GM12878 (cell line): ENCODE measurements around the gene KLHL30. TPM values are rescaled to one million over a fixed set of nuclear protein-coding genes. Genes with fewer than 3 reads are reported as not detected.

Source experiments
- ATAC-seq: fragments of 200-7000 bp; cut with Tn5 transposase; 3 replicates; pipeline ENCODE4 v1.9.1; 2020; ENCODE audit warnings: mild to moderate bottlenecking, moderate library complexity
- BruUV-seq: library from RNA; stranded (reverse); fragments of 400-500 nt; replicated peaks from 2 replicates; lab custom pipeline; 2021; lab: Mats Ljungman, UMichigan
- CTCF ChIA-PET: fragments of 300-600 bp; sonication (Branson Sonifier 250); formaldehyde crosslinking; extraction: SDS; loops from one replicate; lab custom pipeline; 2021; ENCODE audit warnings: inconsistent platforms; lab: Yijun Ruan, JAX
- POLR2A ChIA-PET: fragments of 350-600 bp; formaldehyde crosslinking; extraction: SDS; loops from one replicate; lab custom pipeline; 2021; ENCODE audit warnings: inconsistent platforms; lab: Charles Lee
- RAD21 ChIA-PET: fragments of 300-600 bp; sonication (Branson Sonifier 250); formaldehyde crosslinking; loops from one replicate; lab custom pipeline; 2023; ENCODE audit warnings: antibody characterized with exemption; ENCODE audit not compliant: unreplicated experiment; lab: Charles Lee
- SMC1A ChIA-PET: fragments of 300-600 bp; sonication (Branson Sonifier 250); formaldehyde crosslinking; loops from one replicate; lab custom pipeline; 2023; ENCODE audit not compliant: unreplicated experiment, uncharacterized antibody; lab: Charles Lee
- DNase-seq: peaks from one replicate; pipeline ENCODE4 v3.0.0-alpha.2; 2011; ENCODE audit warnings: low read depth, low spot score
- FAIRE-seq: peaks from 3 replicates; lab custom pipeline; 2011; peaks lifted over from hg19 to GRCh38; lab: Jason Lieb, UNC
- H2AFZ ChIP-seq: 2 replicates; pipeline ENCODE4 v1.6.0; 2011; ENCODE audit warnings: low read depth, low read length, control low read depth; ENCODE audit not compliant: control insufficient read depth
- H3K27ac ChIP-seq: 2 replicates; pipeline ENCODE4 v1.5.1; 2011; ENCODE audit warnings: control low read depth; ENCODE audit not compliant: control insufficient read depth, insufficient read depth
- H3K27me3 ChIP-seq, 2 experiments: replicated peaks in 1 of 2; 2 replicates each; pipeline versions ENCODE4 v1.6.0 to v1.6.1; 2011; ENCODE audit warnings: low read length in 1 of 2; ENCODE audit not compliant: control insufficient read depth in 2 of 2, insufficient read depth in 2 of 2
- H3K36me3 ChIP-seq, 2 experiments: 2 replicates each; pipeline ENCODE4 v1.5.1; 2011; ENCODE audit warnings: low read length in 1 of 2; ENCODE audit not compliant: control insufficient read depth in 2 of 2, insufficient read depth in 2 of 2
- H3K4me1 ChIP-seq: 2 replicates; pipeline ENCODE4 v1.6.1; 2011; ENCODE audit warnings: mild to moderate bottlenecking, low read length, moderate library complexity, mixed read lengths; ENCODE audit not compliant: control insufficient read depth, insufficient read depth
- H3K4me2 ChIP-seq: 2 replicates; pipeline ENCODE4 v1.6.0; 2011; ENCODE audit warnings: control low read depth; ENCODE audit not compliant: control insufficient read depth, insufficient read depth
- H3K4me3 ChIP-seq: fragments of 200-600 bp; sonication (generic); 2 replicates; pipeline ENCODE4 v1.5.1; 2016
- H3K79me2 ChIP-seq: 2 replicates; pipeline ENCODE4 v1.6.0; 2011; ENCODE audit warnings: low read length; ENCODE audit not compliant: control insufficient read depth, insufficient read depth
- H3K9ac ChIP-seq: 2 replicates; pipeline ENCODE4 v1.8.0; 2011; ENCODE audit warnings: low read length, control low read depth, mixed read lengths; ENCODE audit not compliant: control insufficient read depth, insufficient read depth
- H3K9me3 ChIP-seq: replicated peaks from 3 replicates; pipeline ENCODE4 v1.5.1; 2011; ENCODE audit warnings: mild to moderate bottlenecking, low read length; ENCODE audit not compliant: control insufficient read depth, insufficient read depth
- H4K20me1 ChIP-seq: 2 replicates; pipeline ENCODE4 v1.6.0; 2011; ENCODE audit not compliant: control insufficient read depth, insufficient read depth
- ATF3 ChIP-seq: IDR thresholded peaks from 2 replicates; pipeline ENCODE4 v1.6.1; 2011; ENCODE audit warnings: low read depth, mild to moderate bottlenecking, low read length, moderate library complexity, borderline replicate concordance; ENCODE audit errors: extremely low read depth
- CHD4 ChIP-seq: fragments of 200-600 bp; sonication (generic); IDR thresholded peaks from 2 replicates; pipeline ENCODE4 v1.6.1; 2016; ENCODE audit warnings: mild to moderate bottlenecking
- ETV6 ChIP-seq, 2 experiments: fragments of 450-650 bp in 1 of 2; IDR thresholded peaks in 1 of 2; conservative IDR thresholded peaks in 1 of 2; 2 replicates each; pipeline ENCODE4 v1.6.1; 2014; ENCODE audit warnings: antibody characterized with exemption in 1 of 2, borderline replicate concordance in 1 of 2, low read depth in 1 of 2, mild to moderate bottlenecking in 1 of 2, moderate library complexity in 1 of 2
- GATAD2B ChIP-seq: fragments of 450-650 bp; conservative IDR thresholded peaks from 2 replicates; pipeline ENCODE4 v1.6.1; 2017; ENCODE audit warnings: low read depth, mild to moderate bottlenecking, moderate library complexity
- KLF5 ChIP-seq: fragments of 450-650 bp; IDR thresholded peaks from 2 replicates; pipeline ENCODE4 v1.6.1; 2014; ENCODE audit warnings: mild to moderate bottlenecking; ENCODE audit not compliant: partially characterized antibody
- PKNOX1 ChIP-seq: fragments of 450-650 bp; IDR thresholded peaks from 2 replicates; pipeline ENCODE4 v1.6.1; 2016; ENCODE audit warnings: mild to moderate bottlenecking
- PML ChIP-seq: IDR thresholded peaks from 2 replicates; pipeline ENCODE4 v1.6.1; 2012; ENCODE audit warnings: low read length, inconsistent platforms
- RFX5 ChIP-seq: IDR thresholded peaks from 2 replicates; pipeline ENCODE4 v1.6.1; 2011; ENCODE audit warnings: low read depth, low read length, improper control_type of control experiment
- SUPT20H ChIP-seq: IDR thresholded peaks from 2 replicates; pipeline ENCODE4 v1.6.1; 2011; ENCODE audit warnings: low read depth, mild to moderate bottlenecking, low read length, moderate library complexity, borderline replicate concordance; ENCODE audit not compliant: control insufficient read depth
- TARDBP ChIP-seq: IDR thresholded peaks from 2 replicates; pipeline ENCODE4 v1.6.1; 2016; ENCODE audit warnings: borderline replicate concordance
- ZZZ3 ChIP-seq: IDR thresholded peaks from 2 replicates; pipeline ENCODE4 v1.6.1; 2011; ENCODE audit warnings: low read depth; ENCODE audit not compliant: control insufficient read depth, insufficient read length
- WGBS: methylation state at CpG from one replicate; pipeline ENCODE4 v1.1.6; 2016; ENCODE audit warnings: low lambda C conversion rate; ENCODE audit not compliant: insufficient replicate concordance, insufficient coverage; ENCODE audit errors: missing lambda C conversion rate; 5-methylcytosine and 5-hydroxymethylcytosine counted together
- in situ Hi-C: fragments of 300-500 bp; cut with MboI; formaldehyde crosslinking; loops from 9 replicates; pipeline ENCODE4 v1.14.3; 2018; ENCODE audit warnings: mixed read lengths
- intact Hi-C: fragments of 100-400 bp; cut with micrococcal nuclease; formaldehyde crosslinking; loops from one replicate; pipeline ENCODE4 v1.14.2; 2022; ENCODE audit not compliant: unreplicated experiment
- polyA plus RNA-seq, 11 experiments: library from polyadenylated mRNA; depleted of rRNA in 4 of 11; unstranded in 6 of 11; stranded (reverse) in 5 of 11; fragments of >200 nt; fragmentation: Nextera tagmentation in 4 of 11; fragmentation: Illumina TruSeq in 1 of 11; extraction: Ambion mirVana in 4 of 11; extraction: Trizol in 1 of 11; gene quantifications; 1 replicate in 1 of 11; 2 replicates in 10 of 11; pipeline versions ENCODE4 v1.2.1 to v1.2.3, GENCODE V29; 2011 to 2016; ENCODE audit warnings: inconsistent platforms in 2 of 11, missing spikeins in 2 of 11, low read depth in 1 of 11
- total RNA-seq, 4 experiments: library from RNA; depleted of rRNA in 3 of 4; stranded (reverse); fragments of >200 nt in 3 of 4; fragmentation: Illumina TruSeq in 1 of 4; extraction: Trizol in 1 of 4; gene quantifications; 2 replicates each; pipeline versions ENCODE4 v1.2.1 to v1.2.3, GENCODE V29; 2013 to 2021
- TF ChIP-seq, protein P1 (sequence below): fragments of 450-650 bp; IDR thresholded peaks from 2 replicates; pipeline ENCODE4 v1.6.1; 2016; ENCODE audit warnings: mild to moderate bottlenecking, moderate library complexity, borderline replicate concordance
- TF ChIP-seq, protein P2 (sequence below): IDR thresholded peaks from 2 replicates; pipeline ENCODE4 v1.6.1; 2012; ENCODE audit warnings: low read length, inconsistent platforms

The KLHL30 gene
- total and polyA plus RNA-seq, 10 of the 15 experiments (the other 5 are each of a cell fraction or from before 2014, with no cell fraction given): 0.03 TPM; not detected in 9

- Histone ChIP-seq H3K27ac (no peak overlapping the region), H3K9ac (no peak overlapping the region), H3K4me3 (no peak overlapping the region), H3K79me2 (no peaks in the 10 kb centered on the region), H3K36me3 (no peaks in the 10 kb centered on the region), H3K9me3 (no peaks in the 10 kb centered on the region), H3K4me2 (no peak overlapping the region), H3K4me1 (no peaks in the 10 kb centered on the region), H3K27me3 (no peaks in the 10 kb centered on the region), H4K20me1 (no peaks in the 10 kb centered on the region), H2AFZ (no peak overlapping the region)
- DNase-seq (no peak), ATAC-seq (no peak), FAIRE-seq (no peak)
- SMC1A ChIA-PET: no interaction called here
- 55% methylated on average over 8 of the region's 12 CpGs for WGBS
- CTCF ChIA-PET: no interaction called here
- POLR2A ChIA-PET: no interaction called here
- BruUV-seq: no TSS peak
- intact Hi-C loops (no loop called here), in situ Hi-C loops (no loop called here)
- RAD21 ChIA-PET: no interaction called here
- TF ChIP-seq, protein P1, sequence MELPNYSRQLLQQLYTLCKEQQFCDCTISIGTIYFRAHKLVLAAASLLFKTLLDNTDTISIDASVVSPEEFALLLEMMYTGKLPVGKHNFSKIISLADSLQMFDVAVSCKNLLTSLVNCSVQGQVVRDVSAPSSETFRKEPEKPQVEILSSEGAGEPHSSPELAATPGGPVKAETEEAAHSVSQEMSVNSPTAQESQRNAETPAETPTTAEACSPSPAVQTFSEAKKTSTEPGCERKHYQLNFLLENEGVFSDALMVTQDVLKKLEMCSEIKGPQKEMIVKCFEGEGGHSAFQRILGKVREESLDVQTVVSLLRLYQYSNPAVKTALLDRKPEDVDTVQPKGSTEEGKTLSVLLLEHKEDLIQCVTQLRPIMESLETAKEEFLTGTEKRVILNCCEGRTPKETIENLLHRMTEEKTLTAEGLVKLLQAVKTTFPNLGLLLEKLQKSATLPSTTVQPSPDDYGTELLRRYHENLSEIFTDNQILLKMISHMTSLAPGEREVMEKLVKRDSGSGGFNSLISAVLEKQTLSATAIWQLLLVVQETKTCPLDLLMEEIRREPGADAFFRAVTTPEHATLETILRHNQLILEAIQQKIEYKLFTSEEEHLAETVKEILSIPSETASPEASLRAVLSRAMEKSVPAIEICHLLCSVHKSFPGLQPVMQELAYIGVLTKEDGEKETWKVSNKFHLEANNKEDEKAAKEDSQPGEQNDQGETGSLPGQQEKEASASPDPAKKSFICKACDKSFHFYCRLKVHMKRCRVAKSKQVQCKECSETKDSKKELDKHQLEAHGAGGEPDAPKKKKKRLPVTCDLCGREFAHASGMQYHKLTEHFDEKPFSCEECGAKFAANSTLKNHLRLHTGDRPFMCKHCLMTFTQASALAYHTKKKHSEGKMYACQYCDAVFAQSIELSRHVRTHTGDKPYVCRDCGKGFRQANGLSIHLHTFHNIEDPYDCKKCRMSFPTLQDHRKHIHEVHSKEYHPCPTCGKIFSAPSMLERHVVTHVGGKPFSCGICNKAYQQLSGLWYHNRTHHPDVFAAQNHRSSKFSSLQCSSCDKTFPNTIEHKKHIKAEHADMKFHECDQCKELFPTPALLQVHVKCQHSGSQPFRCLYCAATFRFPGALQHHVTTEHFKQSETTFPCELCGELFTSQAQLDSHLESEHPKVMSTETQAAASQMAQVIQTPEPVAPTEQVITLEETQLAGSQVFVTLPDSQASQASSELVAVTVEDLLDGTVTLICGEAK: no peak
- TF ChIP-seq KLF5 (no peak), ETV6 (conservative IDR thresholded peaks at IDR 0.05 in 1 of 2, IDR thresholded peaks at IDR 0.05 in 1 of 2; ENCODE audit: borderline replicate concordance in 1 of 2, low read depth in 1 of 2) (no peak), ZZZ3 (no peak), PML (no peak), SUPT20H (no peak), GATAD2B (no peak), TARDBP (no peak), ATF3 (no peak), CHD4 (no peak), RFX5 (no peak), PKNOX1 (no peak)
- TF ChIP-seq, protein P2, sequence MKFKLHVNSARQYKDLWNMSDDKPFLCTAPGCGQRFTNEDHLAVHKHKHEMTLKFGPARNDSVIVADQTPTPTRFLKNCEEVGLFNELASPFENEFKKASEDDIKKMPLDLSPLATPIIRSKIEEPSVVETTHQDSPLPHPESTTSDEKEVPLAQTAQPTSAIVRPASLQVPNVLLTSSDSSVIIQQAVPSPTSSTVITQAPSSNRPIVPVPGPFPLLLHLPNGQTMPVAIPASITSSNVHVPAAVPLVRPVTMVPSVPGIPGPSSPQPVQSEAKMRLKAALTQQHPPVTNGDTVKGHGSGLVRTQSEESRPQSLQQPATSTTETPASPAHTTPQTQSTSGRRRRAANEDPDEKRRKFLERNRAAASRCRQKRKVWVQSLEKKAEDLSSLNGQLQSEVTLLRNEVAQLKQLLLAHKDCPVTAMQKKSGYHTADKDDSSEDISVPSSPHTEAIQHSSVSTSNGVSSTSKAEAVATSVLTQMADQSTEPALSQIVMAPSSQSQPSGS: no peak
Measured at GRCh38 chr2:238145851-238146250, 7.4 kb downstream of the KLHL30 start.
